GM12875 (cell line): Measurements from ENCODE around the gene CDK15.

ENCODE experiments used
- H3K4me3 ChIP-seq: one replicate; pipeline ENCODE4 v1.5.1; 2011; ENCODE audit warnings: low read depth, low read length, control low read depth
- CTCF ChIP-seq: IDR thresholded peaks from 2 replicates; pipeline ENCODE4 v1.5.1; 2011; ENCODE audit warnings: low read depth, mild to moderate bottlenecking, control low read depth, inconsistent platforms, low read length, moderate library complexity, borderline replicate concordance; ENCODE audit not compliant: insufficient read depth

CDK15 gene

GRCh38 chr2:201768918-201769317 is 37.4 kb upstream of the CDK15 start:
- no peak for TF ChIP-seq CTCF
- H3K4me3 ChIP-seq, result no peak overlapping the region

- no peak for TF ChIP-seq CTCF
Measured at GRCh38 chr2:201769666-201770373, 36.5 kb upstream of the CDK15 start.

DNA sequence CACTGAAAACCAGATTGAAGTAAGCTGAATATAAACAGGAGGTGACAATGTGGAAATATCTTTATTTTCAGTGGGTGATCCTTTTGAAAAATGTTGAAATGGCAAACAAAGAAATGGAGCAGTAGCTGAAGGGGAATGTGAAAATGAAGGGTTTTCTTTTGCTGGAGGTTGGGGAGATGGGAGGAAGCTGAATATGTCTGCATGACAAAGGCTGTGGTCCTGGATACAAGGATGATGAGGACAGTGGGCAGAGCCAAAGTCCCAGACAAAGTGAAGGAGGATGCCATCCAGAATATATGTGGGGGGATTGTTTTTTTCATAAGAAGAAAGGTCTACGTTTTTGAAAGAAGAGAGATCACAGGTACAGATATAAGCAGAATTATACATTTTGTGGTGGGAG is 32.3 kb upstream of the CDK15 start:
- H3K4me3 ChIP-seq, result no peak overlapping the region
- TF ChIP-seq CTCF, result no peak

More at GRCh38 chr2:201769666-201770373, 36.5 kb upstream of the CDK15 start:
- H3K4me3 ChIP-seq, result no peak overlapping the region

DNA sequence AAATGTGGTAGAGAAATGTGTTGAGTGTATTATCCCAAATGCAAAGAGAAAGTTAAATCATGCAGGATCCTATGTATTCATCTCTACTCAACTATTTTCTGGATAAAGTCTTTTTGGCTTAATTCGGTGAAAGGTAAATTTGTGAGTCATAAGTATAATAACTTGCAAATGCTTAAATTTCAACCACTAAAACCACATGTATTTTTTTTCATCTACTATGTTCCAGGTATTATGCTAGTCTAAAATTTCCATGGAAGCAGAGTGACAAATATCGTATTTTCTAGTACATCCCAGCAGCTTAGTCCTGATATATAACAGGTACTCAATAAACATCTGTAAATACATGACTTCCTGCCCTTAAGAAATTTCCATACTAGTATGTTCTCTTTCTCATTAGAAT is 31.8 kb upstream of the CDK15 start:
- H3K4me3 ChIP-seq, result no peak overlapping the region
- no peak for TF ChIP-seq CTCF

DNA sequence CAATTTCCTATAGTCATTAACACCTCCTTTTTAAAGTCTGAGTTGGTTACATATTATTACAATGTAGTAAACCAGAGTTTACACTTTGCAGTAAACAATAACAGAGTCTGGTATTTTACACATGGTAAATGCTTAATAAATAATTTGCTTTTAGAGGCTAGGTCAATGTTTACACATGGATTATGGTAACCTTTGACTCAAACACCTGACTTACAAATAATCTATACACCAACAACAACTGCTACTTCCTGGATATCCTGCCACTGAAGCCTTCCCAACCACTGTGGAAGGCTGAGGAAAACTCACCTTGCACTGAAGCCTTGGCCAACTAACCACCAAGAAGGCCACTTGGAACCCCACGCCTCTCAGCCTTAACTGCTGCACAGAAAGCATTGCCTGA is 31.0 kb upstream of the CDK15 start:
- no peak for TF ChIP-seq CTCF
- no peak overlapping the region for H3K4me3 ChIP-seq

DNA sequence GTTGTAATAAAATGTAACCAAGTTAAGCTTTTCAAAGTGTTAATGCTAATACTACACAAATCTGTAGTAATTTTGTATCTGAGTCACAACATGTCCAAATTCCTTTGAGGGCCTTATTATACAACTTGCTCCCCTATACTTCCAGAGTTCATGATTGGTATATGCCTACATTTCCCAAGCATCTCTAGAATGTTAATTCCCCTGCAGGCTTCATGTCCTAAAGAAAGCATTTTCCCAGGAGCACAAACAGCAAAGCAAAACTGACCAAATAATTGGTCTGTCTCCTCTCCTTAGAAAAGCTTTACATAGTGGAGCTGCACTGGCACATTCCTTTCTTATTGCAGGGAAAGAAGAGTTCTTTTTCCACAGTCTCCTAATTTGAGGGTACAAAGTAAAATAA is 29.3 kb upstream of the CDK15 start:
- H3K4me3 ChIP-seq, result no peak overlapping the region
- no peak for TF ChIP-seq CTCF

GRCh38 chr2:201777869-201778268 is 28.5 kb upstream of the CDK15 start:
- TF ChIP-seq CTCF, result no peak
- H3K4me3 ChIP-seq, result no peak overlapping the region
